Gastroesophageal sphincter (tissue), 4 donors: Measurements from ENCODE around the gene VPS25. TPM values are rescaled to one million over a fixed set of nuclear protein-coding genes. Genes with fewer than 3 reads are reported as not detected.

ENCODE experiments used
- ATAC-seq: fragments of 150-250 bp; one replicate; pipeline ENCODE4 v1.9.1; 2016; ENCODE audit warnings: mild to moderate bottlenecking, moderate library complexity
- H3K27ac ChIP-seq, 4 donors: fragments of 200-600 bp; sonication (generic) in 3 of 4; 1 replicate in 3 of 4; 2 replicates in 1 of 4; pipeline ENCODE4 v1.5.1; 2016 to 2019
- H3K27me3 ChIP-seq: fragments of 200-600 bp; sonication (generic); one replicate; pipeline ENCODE4 v1.5.1; 2019
- H3K36me3 ChIP-seq, 2 donors: fragments of 200-600 bp; sonication (generic); one replicate each; pipeline ENCODE4 v1.5.1; 2019; ENCODE audit warnings: control low read depth in 1 of 2
- H3K4me1 ChIP-seq, 3 donors: fragments of 200-600 bp; sonication (generic); 1 replicate in 2 of 3; 2 replicates in 1 of 3; pipeline ENCODE4 v1.5.1; 2016 to 2019; ENCODE audit warnings: control low read depth in 2 of 3
- H3K4me3 ChIP-seq, 2 donors: fragments of 200-600 bp; sonication (generic); one replicate each; pipeline ENCODE4 v1.5.1; 2019; ENCODE audit warnings: mild to moderate bottlenecking in 1 of 2, moderate library complexity in 1 of 2
- H3K9me3 ChIP-seq, 3 donors: fragments of 200-600 bp; sonication (generic); one replicate each; pipeline ENCODE4 v1.5.1; 2017 to 2019; ENCODE audit warnings: control low read depth in 2 of 3
- CTCF ChIP-seq, 4 experiments: fragments of 200-600 bp in 2 of 4; fragments of 450-650 bp in 2 of 4; sonication (generic) in 1 of 4; IDR thresholded peaks; one replicate each; pipeline ENCODE4 v1.5.1; 2017 to 2019; ENCODE audit warnings: antibody characterized with exemption in 4 of 4, mild to moderate bottlenecking in 2 of 4, moderate library complexity in 2 of 4
- EP300 ChIP-seq: sonication (generic); formaldehyde crosslinking; IDR thresholded peaks from one replicate; pipeline ENCODE4 v1.6.1; 2017; ENCODE audit warnings: antibody characterized with exemption, mild to moderate bottlenecking
- POLR2A ChIP-seq, 2 donors: fragments of 450-650 bp; IDR thresholded peaks; one replicate each; pipeline ENCODE4 v1.6.1; 2017; ENCODE audit warnings: antibody characterized with exemption in 2 of 2, mild to moderate bottlenecking in 2 of 2, moderate library complexity in 1 of 2
- POLR2AphosphoS5 ChIP-seq: sonication (generic); formaldehyde crosslinking; IDR thresholded peaks from one replicate; pipeline ENCODE4 v1.6.1; 2017; ENCODE audit warnings: antibody characterized with exemption
- WGBS, 2 donors: methylation state at CpG; one replicate each; pipeline ENCODE4 v1.1.5; 2018; ENCODE audit warnings: low coverage in 1 of 2; 5-methylcytosine and 5-hydroxymethylcytosine counted together
- total RNA-seq, 4 donors: library from RNA; depleted of rRNA; stranded (reverse); fragments of >200 nt; gene quantifications; one replicate each; pipeline ENCODE4 v1.1.0, GENCODE V29; 2016

Gene VPS25
- total RNA-seq, 4 donors from 2014 or later: 43.1 to 64.0 (median 44.8) TPM

DNA sequence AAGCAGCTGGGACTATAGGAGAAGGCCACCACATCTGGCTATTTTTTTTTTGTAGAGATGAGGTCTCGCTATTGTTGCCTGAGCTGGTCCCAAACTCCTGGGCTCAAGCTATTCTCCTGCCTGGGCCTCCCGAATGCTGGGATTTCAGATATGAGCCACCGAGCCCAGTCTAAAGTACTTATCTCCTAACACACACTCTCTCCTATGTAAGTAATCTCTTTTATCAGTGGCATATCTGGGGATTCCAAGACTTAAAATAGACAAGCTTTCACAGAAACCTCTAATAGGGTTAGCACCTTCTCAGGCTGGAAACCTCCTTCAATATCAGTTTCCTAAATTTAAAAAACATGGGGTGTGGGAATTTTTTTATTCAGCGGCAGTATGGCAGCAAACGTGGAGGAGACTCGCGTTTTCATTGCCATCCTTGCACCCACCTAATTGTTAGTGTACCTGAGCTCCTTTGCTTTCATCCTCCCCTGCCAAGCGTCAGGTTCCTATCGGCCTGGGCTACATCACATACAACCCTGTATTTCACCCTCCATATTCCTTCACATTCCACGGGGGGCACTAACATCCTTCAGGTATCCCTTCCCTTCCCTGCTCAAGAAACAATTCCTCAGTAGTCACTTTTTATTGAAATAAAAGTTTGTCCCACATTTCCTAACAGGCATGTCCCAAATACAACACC is 29.5 kb upstream of the VPS25 start:
- Histone ChIP-seq H3K4me3 (peak overlapping the region; percentile 76 to 82), H3K4me1 (peaks cover 0 to 59% (median 11%) of the 10 kb centered on the region in 3 donors), H3K36me3 (peaks cover 0 to 12% of the 10 kb centered on the region in 2 donors), H3K27ac (peak overlapping the region; percentile 75 to 95 (median 90)), H3K27me3 (no peaks in the 10 kb centered on the region), H3K9me3 (no peaks in the 10 kb centered on the region)
- 24 to 44% methylated on average over 7 to 8 of the region's 10 CpGs for WGBS, 2 donors
- no peak for ATAC-seq
- TF ChIP-seq CTCF (IDR thresholded peaks at IDR 0.05) (no peak), POLR2AphosphoS5 (no peak), POLR2A (IDR thresholded peaks at IDR 0.05) (no peak), EP300 (no peak)

- 0 to 1% methylated on average over 10 to 11 of the region's 32 CpGs for WGBS, 2 donors
- peaks cover 0 to 65% (median 17%) of the 10 kb centered on the region in 3 donors for H3K4me1 ChIP-seq
Observed at GRCh38 chr17:42744283-42744805, 28.9 kb upstream of the VPS25 start.

DNA sequence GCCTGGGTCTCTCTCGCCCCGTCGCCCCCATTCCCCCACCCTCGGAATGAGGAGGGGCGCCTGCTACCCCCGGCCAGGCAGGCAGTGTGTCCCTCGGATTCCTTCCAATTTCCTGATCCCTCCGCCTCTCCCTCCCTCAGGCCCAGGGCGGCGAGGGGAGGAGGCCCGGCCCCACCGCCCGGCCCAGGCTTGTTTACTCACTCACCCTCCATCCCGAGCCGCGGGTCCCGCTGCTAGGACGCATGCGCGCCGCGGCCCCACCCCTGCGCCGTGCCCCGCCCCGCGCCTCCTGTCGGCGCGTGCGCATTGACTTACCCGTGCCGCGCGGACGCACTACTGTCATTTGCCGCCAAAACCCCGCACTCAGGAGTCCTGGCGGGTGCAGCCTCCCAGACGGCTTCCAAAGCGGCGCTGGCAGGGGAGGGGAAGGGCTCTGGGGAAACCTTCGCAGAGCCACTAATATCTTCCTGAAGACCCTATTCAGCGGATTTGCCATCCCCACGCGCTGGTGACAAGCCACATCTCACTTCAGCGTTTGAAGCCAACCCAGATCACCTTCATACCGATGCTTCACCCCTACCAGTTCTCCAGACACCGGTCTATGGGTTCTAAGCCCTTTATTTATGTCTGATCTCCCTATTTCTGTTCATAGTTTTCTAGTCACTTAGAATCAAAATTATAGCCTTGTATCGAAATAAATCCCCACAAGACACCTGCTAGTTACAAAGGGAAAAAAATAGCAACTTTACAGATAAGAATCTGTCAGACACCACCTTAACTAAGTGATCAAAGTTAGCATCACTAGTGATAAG is 28.2 kb upstream of the VPS25 start, which contains the start of gene EZH1:
TSS of gene EZH1 (minus strand) at position 235 of the 812 bp plus-strand sequence. CDS start 16,099 bp downstream, outside the sequence.
- Histone ChIP-seq H3K27me3 (no peaks in the 10 kb centered on the region), H3K9me3 (no peaks in the 10 kb centered on the region), H3K4me1 (peaks cover 0 to 71% (median 24%) of the 10 kb centered on the region in 3 donors), H3K27ac (peak within 1 kb of the TSS; percentile 75 to 95 (median 90)), H3K36me3 (peaks cover 0 to 11% of the 10 kb centered on the region in 2 donors), H3K4me3 (peak within 1 kb of the TSS; percentile 76 to 82)
- 12 to 20% methylated on average over 7 to 18 of the region's 50 CpGs for WGBS, 2 donors
- TF ChIP-seq POLR2A (IDR thresholded peaks at IDR 0.05) (peak; percentile 66 to 84), CTCF (IDR thresholded peaks at IDR 0.05) (peak in 2 of 4 experiments; percentile 42 to 45), POLR2AphosphoS5 (peak; percentile 79), EP300 (no peak)
- ATAC-seq: peak; percentile 93

More at GRCh38 chr17:42744283-42744805, 28.9 kb upstream of the VPS25 start:
- H3K27me3 ChIP-seq: no peaks in the 10 kb centered on the region
- TF ChIP-seq CTCF (IDR thresholded peaks at IDR 0.05): peak in 1 of 4 experiments; percentile 6
- TF ChIP-seq POLR2A (IDR thresholded peaks at IDR 0.05): no peak
- no peaks in the 10 kb centered on the region for H3K9me3 ChIP-seq
- H3K36me3 ChIP-seq: peaks cover 0 to 12% of the 10 kb centered on the region in 2 donors
- peak; percentile 89 for ATAC-seq
- H3K4me3 ChIP-seq: peak overlapping the region; percentile 76 to 82
- H3K27ac ChIP-seq: peak overlapping the region; percentile 75 to 95 (median 90)

DNA sequence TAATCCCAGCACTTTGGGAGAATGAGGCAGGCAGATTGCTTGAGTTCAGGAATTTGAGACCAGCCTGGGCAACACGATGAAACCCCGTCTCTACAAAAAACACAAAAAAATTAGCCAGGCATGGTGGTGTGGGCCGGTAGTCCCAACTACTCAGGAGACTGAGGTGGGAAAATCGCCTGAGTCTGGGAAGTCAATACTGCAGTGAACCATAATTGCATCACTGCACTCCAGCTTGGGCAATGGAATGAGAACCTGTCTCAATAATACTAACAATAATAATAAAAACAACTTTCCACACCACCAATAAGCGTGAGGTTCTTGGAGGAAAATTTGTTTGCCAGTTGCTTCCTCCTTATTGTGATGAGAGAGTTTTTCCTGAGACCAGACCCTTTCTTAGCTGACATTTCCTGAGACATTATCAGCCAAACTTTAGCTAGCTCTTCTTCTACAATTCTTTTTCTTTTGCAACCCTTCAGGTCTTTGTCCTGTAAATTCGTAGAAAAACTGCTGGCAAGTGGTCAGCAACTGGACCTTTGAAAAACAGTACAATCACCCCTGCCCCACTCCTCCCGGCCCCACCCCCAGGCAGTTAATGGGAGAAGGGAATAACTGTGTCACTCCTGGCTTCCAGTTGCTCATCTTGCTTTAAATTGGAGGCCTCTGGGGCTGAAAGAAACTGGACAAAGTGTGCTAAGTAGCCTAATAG is 24.9 kb upstream of the VPS25 start:
- Histone ChIP-seq H3K4me1 (peaks cover 0 to 69% (median 35%) of the 10 kb centered on the region in 3 donors), H3K36me3 (no peaks in the 10 kb centered on the region), H3K4me3 (no peak overlapping the region), H3K27ac (peak overlapping the region in 3 of 4 donors; percentile 69 to 71 (median 69)), H3K27me3 (no peaks in the 10 kb centered on the region), H3K9me3 (no peaks in the 10 kb centered on the region)
- peak; percentile 40 for ATAC-seq
- no peak for TF ChIP-seq EP300
- TF ChIP-seq CTCF (IDR thresholded peaks at IDR 0.05): no peak
- TF ChIP-seq POLR2A (IDR thresholded peaks at IDR 0.05): no peak
- no peak for TF ChIP-seq POLR2AphosphoS5
- WGBS, 2 donors: 39 to 59% methylated on average over 5 of the region's 7 CpGs
